OCI-LY7 (cell line): Measurements from ENCODE around the gene SATB2. TPM values are rescaled to one million over a fixed set of nuclear protein-coding genes. Genes with fewer than 3 reads are reported as not detected.

Source experiments
- BruUV-seq: library from RNA; stranded (reverse); fragments of 400-500 nt; replicated peaks from 2 replicates; lab custom pipeline; 2021; lab: Mats Ljungman, UMichigan
- CTCF ChIA-PET: fragments of 300-600 bp; sonication (Branson Sonifier 250); formaldehyde crosslinking; loops from one replicate; lab custom pipeline; 2022; ENCODE audit warnings: antibody characterized with exemption; ENCODE audit not compliant: unreplicated experiment; lab: Charles Lee
- POLR2A ChIA-PET: fragments of 300-600 bp; sonication (Branson Sonifier 250); formaldehyde crosslinking; loops from one replicate; lab custom pipeline; 2022; ENCODE audit warnings: antibody characterized with exemption; lab: Charles Lee
- DNase-seq: peaks from one replicate; pipeline ENCODE4 v3.0.0-alpha.2; 2015; ENCODE audit warnings: low spot score
- H2AFZ ChIP-seq: fragments of 200-600 bp; sonication (generic), shearing (Covaris generic); 2 replicates; pipeline ENCODE4 v1.6.1; 2014; ENCODE audit warnings: mild to moderate bottlenecking, antibody characterized with exemption, low read length, moderate library complexity
- H3K27ac ChIP-seq: fragments of 200-600 bp; sonication (generic); 2 replicates; pipeline ENCODE4 v1.5.1; 2014; ENCODE audit warnings: mixed run types, low read depth, mild to moderate bottlenecking, moderate library complexity, low read length, inconsistent platforms; ENCODE audit not compliant: poor library complexity, severe bottlenecking
- H3K36me3 ChIP-seq: fragments of 200-600 bp; sonication (generic); 2 replicates; pipeline ENCODE4 v1.6.1; 2014; ENCODE audit warnings: mild to moderate bottlenecking, antibody characterized with exemption, low read length, moderate library complexity, mixed read lengths; ENCODE audit not compliant: insufficient read depth
- H3K4me1 ChIP-seq: fragments of 200-600 bp; sonication (generic); 2 replicates; pipeline ENCODE4 v1.5.1; 2014; ENCODE audit warnings: mild to moderate bottlenecking, low read length; ENCODE audit not compliant: insufficient read depth, poor library complexity, severe bottlenecking
- H3K4me2 ChIP-seq: fragments of 200-600 bp; sonication (generic); 2 replicates; pipeline ENCODE4 v1.6.1; 2014; ENCODE audit warnings: mild to moderate bottlenecking, low read length
- H3K4me3 ChIP-seq: fragments of 200-600 bp; sonication (generic); 2 replicates; pipeline ENCODE4 v1.5.1; 2014; ENCODE audit warnings: mild to moderate bottlenecking, low read depth, low read length; ENCODE audit not compliant: poor library complexity, severe bottlenecking
- H3K79me2 ChIP-seq: fragments of 200-600 bp; sonication (generic); 2 replicates; pipeline ENCODE4 v1.6.1; 2016; ENCODE audit warnings: low read depth, mild to moderate bottlenecking, low read length, moderate library complexity, mixed read lengths; ENCODE audit not compliant: insufficient read depth
- H3K9me2 ChIP-seq: fragments of 200-600 bp; sonication (generic); 2 replicates; pipeline ENCODE4 v1.6.1; 2016; ENCODE audit warnings: mild to moderate bottlenecking, low read length, mixed read lengths; ENCODE audit not compliant: insufficient read depth
- H3K9me3 ChIP-seq: fragments of 200-600 bp; sonication (generic); 2 replicates; pipeline ENCODE4 v1.6.1; 2014; ENCODE audit warnings: mild to moderate bottlenecking, mixed run types, low read length, mixed read lengths
- H4K20me1 ChIP-seq: fragments of 200-600 bp; sonication (generic); 2 replicates; pipeline ENCODE4 v1.6.1; 2014; ENCODE audit warnings: mild to moderate bottlenecking, antibody characterized with exemption, low read length, moderate library complexity, mixed read lengths; ENCODE audit not compliant: insufficient read depth
- CTCF ChIP-seq: fragments of 200-600 bp; sonication (generic); conservative IDR thresholded peaks from 2 replicates; pipeline ENCODE4 v1.5.1; 2014; ENCODE audit warnings: mild to moderate bottlenecking, antibody characterized with exemption, low read length, moderate library complexity, mixed read lengths
- EZH2phosphoT487 ChIP-seq: fragments of 200-600 bp; sonication (generic); IDR thresholded peaks from 2 replicates; pipeline ENCODE4 v1.6.1; 2018; ENCODE audit warnings: low read depth, borderline replicate concordance, mild to moderate bottlenecking, mixed run types, antibody characterized with exemption, low read length, moderate library complexity, mixed read lengths
- intact Hi-C: fragments of 100-400 bp; cut with micrococcal nuclease; formaldehyde crosslinking; loops from one replicate; pipeline ENCODE4 v1.10.0; 2022; ENCODE audit not compliant: unreplicated experiment
- total RNA-seq, 2 experiments: library from RNA; depleted of rRNA in 1 of 2; stranded (reverse); fragments of >200 nt in 1 of 2; shearing (Covaris generic) in 1 of 2; gene quantifications; 2 replicates each; pipeline ENCODE4 v1.2.3, GENCODE V29; 2014 to 2022

SATB2 gene
- total RNA-seq, 2 experiments from 2014 or later = 15.9 to 30.7 TPM

GRCh38 chr2:199220920-199221319 is 236.8 kb downstream of the SATB2 start:
- no peak for DNase-seq
- H3K27ac ChIP-seq = no peak overlapping the region
- H3K9me3 ChIP-seq = no peaks in the 10 kb centered on the region
- H3K4me1 ChIP-seq = peaks cover 6% of the 10 kb centered on the region
- no TSS peak for BruUV-seq
- no peak overlapping the region for H3K4me2 ChIP-seq
- intact Hi-C loops = no loop called here
- H3K36me3 ChIP-seq = no peaks in the 10 kb centered on the region; the same call in 1 of the 2 replicates
- ChIA-PET POLR2A (interaction anchor here (0.7 kb wide), 1 partner anchor 1894 kb away, joined by 3 read pairs; no protein-coding TSS in a partner anchor), CTCF (no interaction called here)
- H2AFZ ChIP-seq = peak overlapping the region; percentile 35; the same call in 1 of the 2 replicates
- no peaks in the 10 kb centered on the region for H4K20me1 ChIP-seq
- no peaks in the 10 kb centered on the region for H3K79me2 ChIP-seq
- H3K4me3 ChIP-seq = no peak overlapping the region
- TF ChIP-seq EZH2phosphoT487 (no peak), CTCF (no peak)
- H3K9me2 ChIP-seq = no peaks in the 10 kb centered on the region

GRCh38 chr2:199219551-199219950 is 238.2 kb downstream of the SATB2 start:
- CTCF ChIA-PET = no interaction called here
- Histone ChIP-seq H3K4me1 (peaks cover 6% of the 10 kb centered on the region), H3K27ac (no peak overlapping the region), H3K79me2 (no peaks in the 10 kb centered on the region), H2AFZ (no peak overlapping the region), H3K4me2 (no peak overlapping the region), H3K9me3 (no peaks in the 10 kb centered on the region; the same call in 1 of the 2 replicates), H3K36me3 (no peaks in the 10 kb centered on the region; the same call in 1 of the 2 replicates), H4K20me1 (no peaks in the 10 kb centered on the region), H3K4me3 (no peak overlapping the region), H3K9me2 (no peaks in the 10 kb centered on the region)
- POLR2A ChIA-PET = interaction anchor here (0.6 kb wide), 1 partner anchor 38 kb away, joined by 5 read pairs; no protein-coding TSS in a partner anchor
- intact Hi-C loops = no loop called here
- no peak for TF ChIP-seq CTCF
- no peak for TF ChIP-seq EZH2phosphoT487
- no peak for DNase-seq
- BruUV-seq = no TSS peak
